ENCODE data around the gene SMARCA1. TPM values are rescaled to one million over a fixed set of nuclear protein-coding genes. Genes with fewer than 3 reads are reported as not detected.

The SMARCA1 gene
- total RNA-seq, 2 experiments from 2014 or later, result 0.21 to 0.23 TPM

- POLR2A ChIA-PET, result no interaction called here
- Mint-ChIP-seq H3K27ac (no peak overlapping the region), H3K36me3 (ENCODE audit: low read depth) (no peaks in the 10 kb centered on the region), H3K4me3 (no peak overlapping the region), H3K4me1 (no peaks in the 10 kb centered on the region), H3K9me3 (ENCODE audit: low read depth) (no peaks in the 10 kb centered on the region), H3K27me3 (no peaks in the 10 kb centered on the region)
- intact Hi-C loops (cut with DNase I, micrococcal nuclease), result no loop called here
- ATAC-seq (no peak), DNase-seq (no peak)
- CTCF ChIA-PET, result no interaction called here
These were observed 89.8 kb downstream of the SMARCA1 start for GRCh38 chrX:129433461-129433860.

- intact Hi-C loops (cut with DNase I, micrococcal nuclease), result no loop called here
- DNase-seq (peak; percentile 5), ATAC-seq (no peak)
- POLR2A ChIA-PET, result no interaction called here
- Mint-ChIP-seq H3K27ac (no peak overlapping the region), H3K9me3 (ENCODE audit: low read depth) (peaks cover 3% of the 10 kb centered on the region), H3K4me1 (no peaks in the 10 kb centered on the region), H3K36me3 (ENCODE audit: low read depth) (no peaks in the 10 kb centered on the region), H3K4me3 (no peak overlapping the region), H3K27me3 (peaks cover 2% of the 10 kb centered on the region)
- CTCF ChIA-PET, result no interaction called here
These were observed 96.0 kb downstream of the SMARCA1 start for GRCh38 chrX:129427267-129427666.

- POLR2A ChIA-PET, result no interaction called here
- H3K36me3 Mint-ChIP-seq (ENCODE audit: low read depth), result no peaks in the 10 kb centered on the region
- ATAC-seq, result no peak
- H3K4me1 Mint-ChIP-seq, result no peaks in the 10 kb centered on the region
- H3K9me3 Mint-ChIP-seq (ENCODE audit: low read depth), result peaks cover 3% of the 10 kb centered on the region
- CTCF ChIA-PET, result no interaction called here
- peaks cover 2% of the 10 kb centered on the region for H3K27me3 Mint-ChIP-seq
- DNase-seq, result no peak
- intact Hi-C loops (cut with DNase I, micrococcal nuclease), result no loop called here
- no peak overlapping the region for H3K4me3 Mint-ChIP-seq
- H3K27ac Mint-ChIP-seq, result no peak overlapping the region
These were observed 100.1 kb downstream of the SMARCA1 start for GRCh38 chrX:129423191-129423590.

- no peak overlapping the region for H3K4me3 Mint-ChIP-seq
- CTCF ChIA-PET, result no interaction called here
- no peak overlapping the region for H3K27ac Mint-ChIP-seq
- H3K4me1 Mint-ChIP-seq, result no peaks in the 10 kb centered on the region
- intact Hi-C loops (cut with DNase I, micrococcal nuclease), result no loop called here
- H3K27me3 Mint-ChIP-seq, result no peaks in the 10 kb centered on the region
- DNase-seq, result no peak
- ATAC-seq, result no peak
- no peaks in the 10 kb centered on the region for H3K36me3 Mint-ChIP-seq (ENCODE audit: low read depth)
- POLR2A ChIA-PET, result no interaction called here
- H3K9me3 Mint-ChIP-seq (ENCODE audit: low read depth), result no peaks in the 10 kb centered on the region
These were observed 118.7 kb downstream of the SMARCA1 start for GRCh38 chrX:129404670-129405008.

GRCh38 chrX:129403974-129404669 lies 119.2 kb downstream of the SMARCA1 start:
- ChIA-PET CTCF (no interaction called here), POLR2A (no interaction called here)
- Mint-ChIP-seq H3K27ac (no peak overlapping the region), H3K4me3 (no peak overlapping the region), H3K27me3 (no peaks in the 10 kb centered on the region), H3K4me1 (no peaks in the 10 kb centered on the region), H3K36me3 (ENCODE audit: low read depth) (no peaks in the 10 kb centered on the region), H3K9me3 (ENCODE audit: low read depth) (no peaks in the 10 kb centered on the region)
- intact Hi-C loops (cut with DNase I, micrococcal nuclease), result no loop called here
- ATAC-seq, result no peak
- no peak for DNase-seq

Other genes starting within 250 kb of the SMARCA1 start
- 1 to 10 TPM; 3.5 to 3.8 TPM for gene OCRL, start 16.8 kb upstream of the SMARCA1 start, total RNA-seq
- 1 to 10 TPM; 1.9 to 2.1 TPM for gene APLN, start 131.5 kb upstream of the SMARCA1 start, total RNA-seq
- under 1 TPM; 0.43 to 0.63 TPM for gene XPNPEP2, start 215.5 kb upstream of the SMARCA1 start, total RNA-seq